ENCODE measurements around the gene GPAM. TPM values are rescaled to one million over a fixed set of nuclear protein-coding genes. Genes with fewer than 3 reads are reported as not detected.

GPAM gene
- total RNA-seq, 1 donor from 2014 or later: 9.4 TPM

- no peak for TF ChIP-seq CTCF (IDR thresholded peaks at IDR 0.05; ENCODE audit: insufficient read depth, low read length, poor library complexity, severe bottlenecking)
- H3K27me3 ChIP-seq (ENCODE audit: control insufficient read depth, insufficient read depth, low read length): no peaks in the 10 kb centered on the region
- H3K36me3 ChIP-seq (ENCODE audit: control insufficient read depth, insufficient read depth, low read length): no peaks in the 10 kb centered on the region
- no peak overlapping the region for H3K4me3 ChIP-seq (ENCODE audit: low read depth, low read length)
- DNase-seq (ENCODE audit: low read depth): no peak
Observed at GRCh38 chr10:112141292-112141691, 42.3 kb downstream of the GPAM start.

- peak; percentile 18 for DNase-seq (ENCODE audit: low read depth)
- no peaks in the 10 kb centered on the region for H3K36me3 ChIP-seq (ENCODE audit: control insufficient read depth, insufficient read depth, low read length)
- peak; percentile 98 for TF ChIP-seq CTCF (IDR thresholded peaks at IDR 0.05; ENCODE audit: insufficient read depth, low read length, poor library complexity, severe bottlenecking)
- H3K27me3 ChIP-seq (ENCODE audit: control insufficient read depth, insufficient read depth, low read length): no peaks in the 10 kb centered on the region
- no peak overlapping the region for H3K4me3 ChIP-seq (ENCODE audit: low read depth, low read length)
Observed at GRCh38 chr10:112140110-112140970, 43.2 kb downstream of the GPAM start.

GRCh38 chr10:112139176-112139575 lies 44.4 kb downstream of the GPAM start:
- Histone ChIP-seq H3K4me3 (ENCODE audit: low read depth, low read length) (no peak overlapping the region), H3K36me3 (ENCODE audit: control insufficient read depth, insufficient read depth, low read length) (no peaks in the 10 kb centered on the region), H3K27me3 (ENCODE audit: control insufficient read depth, insufficient read depth, low read length) (no peaks in the 10 kb centered on the region)
- DNase-seq (ENCODE audit: low read depth): no peak
- no peak for TF ChIP-seq CTCF (IDR thresholded peaks at IDR 0.05; ENCODE audit: insufficient read depth, low read length, poor library complexity, severe bottlenecking)

GRCh38 chr10:112137154-112137987 lies 46.2 kb downstream of the GPAM start:
- TF ChIP-seq CTCF (IDR thresholded peaks at IDR 0.05; ENCODE audit: insufficient read depth, low read length, poor library complexity, severe bottlenecking): peak; percentile 93
- no peak overlapping the region for H3K4me3 ChIP-seq (ENCODE audit: low read depth, low read length)
- H3K36me3 ChIP-seq (ENCODE audit: control insufficient read depth, insufficient read depth, low read length): no peaks in the 10 kb centered on the region
- H3K27me3 ChIP-seq (ENCODE audit: control insufficient read depth, insufficient read depth, low read length): no peaks in the 10 kb centered on the region
- peak; percentile 14 for DNase-seq (ENCODE audit: low read depth)

GRCh38 chr10:112136486-112137153 lies 46.9 kb downstream of the GPAM start:
- DNase-seq (ENCODE audit: low read depth): no peak
- TF ChIP-seq CTCF (IDR thresholded peaks at IDR 0.05; ENCODE audit: insufficient read depth, low read length, poor library complexity, severe bottlenecking): no peak
- Histone ChIP-seq H3K36me3 (ENCODE audit: control insufficient read depth, insufficient read depth, low read length) (no peaks in the 10 kb centered on the region), H3K27me3 (ENCODE audit: control insufficient read depth, insufficient read depth, low read length) (no peaks in the 10 kb centered on the region), H3K4me3 (ENCODE audit: low read depth, low read length) (no peak overlapping the region)

Measured in kidney epithelial cell (primary cell).